Sigmoid colon (tissue), 7 donors: ENCODE data around the gene GPBP1. TPM values are rescaled to one million over a fixed set of nuclear protein-coding genes. Genes with fewer than 3 reads are reported as not detected.
"Not testable (repeated sequence)": the region's sequence is repeated elsewhere in the genome, so short reads cannot be mapped to it uniquely, and the experiment has no call there.

Experiments used
- DNase-seq: peaks from one replicate; pipeline ENCODE4 v3.0.0-alpha.2; 2019
- H3K27ac ChIP-seq, 4 donors: fragments of 200-600 bp; sonication (generic); one replicate each; pipeline ENCODE4 v1.5.1; 2016 to 2019; ENCODE audit warnings: mild to moderate bottlenecking in 1 of 4
- H3K27me3 ChIP-seq, 3 donors: fragments of 200-600 bp; sonication (generic); one replicate each; pipeline ENCODE4 v1.5.1; 2019; ENCODE audit warnings: mild to moderate bottlenecking in 1 of 3
- H3K36me3 ChIP-seq, 4 donors: fragments of 200-600 bp; sonication (generic); one replicate each; pipeline ENCODE4 v1.5.1; 2016 to 2019
- H3K4me1 ChIP-seq, 4 donors: fragments of 200-600 bp; sonication (generic); one replicate each; pipeline ENCODE4 v1.5.1; 2017 to 2019
- H3K4me3 ChIP-seq, 4 donors: fragments of 200-600 bp; sonication (generic); one replicate each; pipeline ENCODE4 v1.5.1; 2017 to 2019; ENCODE audit warnings: mild to moderate bottlenecking in 2 of 4, moderate library complexity in 1 of 4
- H3K9me3 ChIP-seq, 4 donors: fragments of 200-600 bp in 3 of 4; sonication (generic) in 3 of 4; one replicate each; pipeline versions ENCODE4 v1.5.1 to v1.6.1; 2013 to 2019
- CTCF ChIP-seq, 4 experiments: fragments of 450-650 bp in 3 of 4; fragments of 200-600 bp in 1 of 4; IDR thresholded peaks; one replicate each; pipeline ENCODE4 v1.5.1; 2016 to 2019; ENCODE audit warnings: antibody characterized with exemption in 4 of 4, mild to moderate bottlenecking in 3 of 4, moderate library complexity in 2 of 4
- EP300 ChIP-seq, 4 donors: sonication (generic); formaldehyde crosslinking; IDR thresholded peaks; one replicate each; pipeline ENCODE4 v1.6.1; 2017; ENCODE audit warnings: antibody characterized with exemption in 4 of 4
- POLR2A ChIP-seq, 2 donors: fragments of 450-650 bp; IDR thresholded peaks; one replicate each; pipeline ENCODE4 v1.6.1; 2016; ENCODE audit warnings: antibody characterized with exemption in 2 of 2, mild to moderate bottlenecking in 2 of 2, moderate library complexity in 2 of 2
- POLR2AphosphoS5 ChIP-seq, 4 donors: sonication (generic); formaldehyde crosslinking; IDR thresholded peaks; one replicate each; pipeline ENCODE4 v1.6.1; 2017; ENCODE audit warnings: antibody characterized with exemption in 4 of 4
- WGBS, 2 donors: extraction: QIAGEN DNeasy Blood & Tissue Kit; methylation state at CpG; one replicate each; pipeline ENCODE4 v1.1.7; 2013; 5-methylcytosine and 5-hydroxymethylcytosine counted together
- intact Hi-C: fragments of 100-400 bp; cut with DNase I; formaldehyde crosslinking; loops from one replicate; pipeline ENCODE4 v1.15.1; 2023
- polyA plus RNA-seq, 3 donors: library from polyadenylated mRNA; stranded (reverse); fragments of 200-250 nt; gene quantifications; one replicate each; pipeline ENCODE4 v1.2.3, GENCODE V29; 2013
- total RNA-seq, 4 donors: library from RNA; depleted of rRNA; stranded (reverse); fragments of >200 nt; gene quantifications; one replicate each; pipeline ENCODE4 v1.1.0, GENCODE V29; 2016
- donor health status: healthy with polysubstance abuse.
- donor health status: Bipolar disorder and iron deficiency.
- donor health status: healthy.

Gene GPBP1
- total and polyA plus RNA-seq, 7 donors, result 32.4 to 69.2 (median 52.3) TPM

- Histone ChIP-seq H3K4me1 (no peaks in the 10 kb centered on the region), H3K27ac (no peak overlapping the region), H3K9me3 (no peaks in the 10 kb centered on the region), H3K36me3 (no peaks in the 10 kb centered on the region), H3K27me3 (no peaks in the 10 kb centered on the region), H3K4me3 (no peak overlapping the region)
- DNase-seq, result no peak
- TF ChIP-seq POLR2AphosphoS5 (IDR thresholded peaks at IDR 0.05), result no peak
- no peak for TF ChIP-seq EP300 (IDR thresholded peaks at IDR 0.05)
- no peak for TF ChIP-seq CTCF (IDR thresholded peaks at IDR 0.05)
- no peak for TF ChIP-seq POLR2A (IDR thresholded peaks at IDR 0.05)
- 91 to 93% methylated on average over 8 of the region's 8 CpGs for WGBS, 2 donors
- intact Hi-C loops, result no loop called here
Observed at GRCh38 chr5:57164124-57164523, 9.7 kb upstream of the GPBP1 start.

- H3K27me3 ChIP-seq, intact Hi-C loops, H3K4me3 ChIP-seq, H3K36me3 ChIP-seq, H3K4me1 ChIP-seq, H3K27ac ChIP-seq, H3K9me3 ChIP-seq, DNase-seq: not testable (repeated sequence)
- 97 to 98% methylated on average over 3 of the region's 3 CpGs for WGBS, 2 donors
Observed at GRCh38 chr5:57165171-57165570, 8.7 kb upstream of the GPBP1 start.

- 52 to 54% methylated on average over 2 of the region's 2 CpGs for WGBS, 2 donors
- Histone ChIP-seq H3K36me3 (no peaks in the 10 kb centered on the region), H3K4me1 (no peaks in the 10 kb centered on the region), H3K27me3 (no peaks in the 10 kb centered on the region), H3K4me3 (no peak overlapping the region), H3K9me3 (no peaks in the 10 kb centered on the region), H3K27ac (no peak overlapping the region)
- no peak for TF ChIP-seq CTCF (IDR thresholded peaks at IDR 0.05)
- no peak for TF ChIP-seq POLR2A (IDR thresholded peaks at IDR 0.05)
- no peak for TF ChIP-seq POLR2AphosphoS5 (IDR thresholded peaks at IDR 0.05)
- no peak for TF ChIP-seq EP300 (IDR thresholded peaks at IDR 0.05)
- no peak for DNase-seq
- intact Hi-C loops, result no loop called here
Observed at GRCh38 chr5:57166276-57166675, 7.6 kb upstream of the GPBP1 start.

GRCh38 chr5:57167201-57167600 lies 6.7 kb upstream of the GPBP1 start:
- no peaks in the 10 kb centered on the region for H3K36me3 ChIP-seq
- peaks cover 0 to 8% (median 4%) of the 10 kb centered on the region in 4 donors for H3K4me1 ChIP-seq
- no peaks in the 10 kb centered on the region for H3K27me3 ChIP-seq
- no peaks in the 10 kb centered on the region for H3K9me3 ChIP-seq
- H3K27ac ChIP-seq, result no peak overlapping the region
- no peak for DNase-seq
- no peak overlapping the region for H3K4me3 ChIP-seq
- WGBS, 2 donors, result 95 to 97% methylated on average over 5 of the region's 5 CpGs
- TF ChIP-seq POLR2A (IDR thresholded peaks at IDR 0.05), result no peak
- TF ChIP-seq CTCF (IDR thresholded peaks at IDR 0.05), result no peak
- TF ChIP-seq POLR2AphosphoS5 (IDR thresholded peaks at IDR 0.05), result no peak
- TF ChIP-seq EP300 (IDR thresholded peaks at IDR 0.05), result no peak
- intact Hi-C loops, result no loop called here

GRCh38 chr5:57170116-57170515 lies 3.7 kb upstream of the GPBP1 start:
- DNase-seq, H3K36me3 ChIP-seq, H3K27ac ChIP-seq, H3K27me3 ChIP-seq, H3K9me3 ChIP-seq, H3K4me3 ChIP-seq: not testable (repeated sequence)
- WGBS, 2 donors, result 97% methylated on average over 13 of the region's 13 CpGs
- peaks cover 0 to 18% (median 9%) of the 10 kb centered on the region in 4 donors for H3K4me1 ChIP-seq
- intact Hi-C loops, result loop anchor here (5.0 kb wide), 1 partner anchor 353 kb away; the partner anchor contains the start of gene MAP3K1

- DNase-seq, result no peak
- TF ChIP-seq CTCF (IDR thresholded peaks at IDR 0.05) (no peak), POLR2A (IDR thresholded peaks at IDR 0.05) (no peak), EP300 (IDR thresholded peaks at IDR 0.05) (no peak), POLR2AphosphoS5 (IDR thresholded peaks at IDR 0.05) (no peak)
- Histone ChIP-seq H3K27me3 (no peaks in the 10 kb centered on the region), H3K36me3 (no peaks in the 10 kb centered on the region), H3K4me1 (peaks cover 0 to 32% (median 14%) of the 10 kb centered on the region in 4 donors), H3K27ac (peak overlapping the region; percentile 95 to 100 (median 98)), H3K4me3 (peak overlapping the region; percentile 76 to 88 (median 86)), H3K9me3 (no peaks in the 10 kb centered on the region)
- intact Hi-C loops, result loop anchor here (2.0 to 5.0 kb wide), 4 partner anchors 49 to 355 kb away; partner anchors contain the start of genes MAP3K1, MIER3 and SETD9
- 24 to 59% methylated on average over 16 of the region's 16 CpGs for WGBS, 2 donors
Observed at GRCh38 chr5:57171816-57172465, 1.9 kb upstream of the GPBP1 start.
